WTC11 (cell line): ENCODE results near the gene SEPTIN10.

ENCODE experiments used
- GRHL2 ChIP-seq: fragments of 250-450 bp; sonication (Bioruptor Pico); IDR thresholded peaks from 2 replicates; pipeline ENCODE4 v1.8.0; 2022; ENCODE audit warnings: mild to moderate bottlenecking, moderate library complexity; ENCODE audit not compliant: insufficient replicate concordance, severe bottlenecking
- TCF7 ChIP-seq: sonication (generic); formaldehyde crosslinking; IDR thresholded peaks from 2 replicates; pipeline ENCODE4 v1.8.0; 2022; ENCODE audit warnings: mild to moderate bottlenecking, low read depth, missing genetic modification reagents, moderate library complexity
- ZNF121 ChIP-seq: sonication (generic); formaldehyde crosslinking; IDR thresholded peaks from 2 replicates; pipeline ENCODE4 v1.8.0; 2023; ENCODE audit warnings: missing genetic modification reagents
- TF ChIP-seq, protein P1 (sequence below): sonication (generic); formaldehyde crosslinking; IDR thresholded peaks from 2 replicates; pipeline ENCODE4 v1.8.1; 2023; ENCODE audit warnings: mild to moderate bottlenecking, missing genetic modification reagents
- TF ChIP-seq, protein P2 (sequence below): fragments of 200-600 bp; IDR thresholded peaks from 2 replicates; pipeline ENCODE4 v1.8.0; 2022; ENCODE audit warnings: antibody characterized with exemption
- TF ChIP-seq, protein P3 (sequence below): sonication (generic); formaldehyde crosslinking; IDR thresholded peaks from 2 replicates; pipeline ENCODE4 v1.8.0; 2022; ENCODE audit warnings: mild to moderate bottlenecking, missing genetic modification reagents
- TF ChIP-seq, protein P4 (sequence below): sonication (generic); formaldehyde crosslinking; IDR thresholded peaks from 2 replicates; pipeline ENCODE4 v1.8.1; 2023; ENCODE audit warnings: mild to moderate bottlenecking, missing genetic modification reagents, moderate library complexity
- TF ChIP-seq, protein P5 (sequence below): sonication (generic); formaldehyde crosslinking; IDR thresholded peaks from 2 replicates; pipeline ENCODE4 v1.8.0; 2023; ENCODE audit warnings: missing genetic modification reagents, mild to moderate bottlenecking, borderline replicate concordance
- TF ChIP-seq, protein P6 (sequence below): sonication (generic); formaldehyde crosslinking; IDR thresholded peaks from 2 replicates; pipeline ENCODE4 v1.8.1; 2022; ENCODE audit warnings: mild to moderate bottlenecking, missing genetic modification reagents, moderate library complexity, borderline replicate concordance
- TF ChIP-seq, protein P7 (sequence below): sonication (generic); formaldehyde crosslinking; IDR thresholded peaks from 2 replicates; pipeline ENCODE4 v1.8.1; 2022; ENCODE audit warnings: low read depth, mild to moderate bottlenecking, moderate library complexity, missing genetic modification reagents, borderline replicate concordance
- TF ChIP-seq, protein P8 (sequence below): sonication (generic); formaldehyde crosslinking; IDR thresholded peaks from 2 replicates; pipeline ENCODE4 v1.8.0; 2023; ENCODE audit warnings: missing genetic modification reagents

DNA sequence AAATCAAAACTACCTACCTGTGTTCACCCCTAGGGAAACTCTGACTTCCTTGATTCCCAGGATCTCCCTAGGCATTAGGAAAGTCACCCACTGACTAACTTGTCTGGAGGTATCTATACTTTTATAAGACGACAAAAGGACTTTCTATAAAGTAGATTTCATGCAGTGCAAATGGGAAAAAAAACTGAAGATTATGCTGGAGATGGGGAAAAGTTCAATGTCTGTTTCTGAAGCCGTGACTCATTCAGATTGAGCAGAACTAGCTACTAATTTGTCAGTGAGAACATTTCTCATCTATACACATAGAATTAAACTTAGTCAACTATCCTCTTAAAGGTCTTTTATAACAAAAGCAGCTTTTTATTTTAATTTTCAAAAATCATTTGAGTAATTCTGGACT is 6.0 kb downstream of the SEPTIN10 start:
- TF ChIP-seq ZNF121 (CRISPR knock-in tag) (no peak), GRHL2 (no peak), TCF7 (CRISPR knock-in tag) (no peak)
- TF ChIP-seq, protein P1, sequence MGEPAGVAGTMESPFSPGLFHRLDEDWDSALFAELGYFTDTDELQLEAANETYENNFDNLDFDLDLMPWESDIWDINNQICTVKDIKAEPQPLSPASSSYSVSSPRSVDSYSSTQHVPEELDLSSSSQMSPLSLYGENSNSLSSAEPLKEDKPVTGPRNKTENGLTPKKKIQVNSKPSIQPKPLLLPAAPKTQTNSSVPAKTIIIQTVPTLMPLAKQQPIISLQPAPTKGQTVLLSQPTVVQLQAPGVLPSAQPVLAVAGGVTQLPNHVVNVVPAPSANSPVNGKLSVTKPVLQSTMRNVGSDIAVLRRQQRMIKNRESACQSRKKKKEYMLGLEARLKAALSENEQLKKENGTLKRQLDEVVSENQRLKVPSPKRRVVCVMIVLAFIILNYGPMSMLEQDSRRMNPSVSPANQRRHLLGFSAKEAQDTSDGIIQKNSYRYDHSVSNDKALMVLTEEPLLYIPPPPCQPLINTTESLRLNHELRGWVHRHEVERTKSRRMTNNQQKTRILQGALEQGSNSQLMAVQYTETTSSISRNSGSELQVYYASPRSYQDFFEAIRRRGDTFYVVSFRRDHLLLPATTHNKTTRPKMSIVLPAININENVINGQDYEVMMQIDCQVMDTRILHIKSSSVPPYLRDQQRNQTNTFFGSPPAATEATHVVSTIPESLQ (CRISPR knock-in tag): no peak
- TF ChIP-seq, protein P2, sequence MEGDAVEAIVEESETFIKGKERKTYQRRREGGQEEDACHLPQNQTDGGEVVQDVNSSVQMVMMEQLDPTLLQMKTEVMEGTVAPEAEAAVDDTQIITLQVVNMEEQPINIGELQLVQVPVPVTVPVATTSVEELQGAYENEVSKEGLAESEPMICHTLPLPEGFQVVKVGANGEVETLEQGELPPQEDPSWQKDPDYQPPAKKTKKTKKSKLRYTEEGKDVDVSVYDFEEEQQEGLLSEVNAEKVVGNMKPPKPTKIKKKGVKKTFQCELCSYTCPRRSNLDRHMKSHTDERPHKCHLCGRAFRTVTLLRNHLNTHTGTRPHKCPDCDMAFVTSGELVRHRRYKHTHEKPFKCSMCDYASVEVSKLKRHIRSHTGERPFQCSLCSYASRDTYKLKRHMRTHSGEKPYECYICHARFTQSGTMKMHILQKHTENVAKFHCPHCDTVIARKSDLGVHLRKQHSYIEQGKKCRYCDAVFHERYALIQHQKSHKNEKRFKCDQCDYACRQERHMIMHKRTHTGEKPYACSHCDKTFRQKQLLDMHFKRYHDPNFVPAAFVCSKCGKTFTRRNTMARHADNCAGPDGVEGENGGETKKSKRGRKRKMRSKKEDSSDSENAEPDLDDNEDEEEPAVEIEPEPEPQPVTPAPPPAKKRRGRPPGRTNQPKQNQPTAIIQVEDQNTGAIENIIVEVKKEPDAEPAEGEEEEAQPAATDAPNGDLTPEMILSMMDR: no peak
- TF ChIP-seq, protein P3, sequence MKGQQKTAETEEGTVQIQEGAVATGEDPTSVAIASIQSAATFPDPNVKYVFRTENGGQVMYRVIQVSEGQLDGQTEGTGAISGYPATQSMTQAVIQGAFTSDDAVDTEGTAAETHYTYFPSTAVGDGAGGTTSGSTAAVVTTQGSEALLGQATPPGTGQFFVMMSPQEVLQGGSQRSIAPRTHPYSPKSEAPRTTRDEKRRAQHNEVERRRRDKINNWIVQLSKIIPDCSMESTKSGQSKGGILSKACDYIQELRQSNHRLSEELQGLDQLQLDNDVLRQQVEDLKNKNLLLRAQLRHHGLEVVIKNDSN (CRISPR knock-in tag): no peak
- TF ChIP-seq, protein P4, sequence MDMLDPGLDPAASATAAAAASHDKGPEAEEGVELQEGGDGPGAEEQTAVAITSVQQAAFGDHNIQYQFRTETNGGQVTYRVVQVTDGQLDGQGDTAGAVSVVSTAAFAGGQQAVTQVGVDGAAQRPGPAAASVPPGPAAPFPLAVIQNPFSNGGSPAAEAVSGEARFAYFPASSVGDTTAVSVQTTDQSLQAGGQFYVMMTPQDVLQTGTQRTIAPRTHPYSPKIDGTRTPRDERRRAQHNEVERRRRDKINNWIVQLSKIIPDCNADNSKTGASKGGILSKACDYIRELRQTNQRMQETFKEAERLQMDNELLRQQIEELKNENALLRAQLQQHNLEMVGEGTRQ (CRISPR knock-in tag): no peak
- TF ChIP-seq, protein P5, sequence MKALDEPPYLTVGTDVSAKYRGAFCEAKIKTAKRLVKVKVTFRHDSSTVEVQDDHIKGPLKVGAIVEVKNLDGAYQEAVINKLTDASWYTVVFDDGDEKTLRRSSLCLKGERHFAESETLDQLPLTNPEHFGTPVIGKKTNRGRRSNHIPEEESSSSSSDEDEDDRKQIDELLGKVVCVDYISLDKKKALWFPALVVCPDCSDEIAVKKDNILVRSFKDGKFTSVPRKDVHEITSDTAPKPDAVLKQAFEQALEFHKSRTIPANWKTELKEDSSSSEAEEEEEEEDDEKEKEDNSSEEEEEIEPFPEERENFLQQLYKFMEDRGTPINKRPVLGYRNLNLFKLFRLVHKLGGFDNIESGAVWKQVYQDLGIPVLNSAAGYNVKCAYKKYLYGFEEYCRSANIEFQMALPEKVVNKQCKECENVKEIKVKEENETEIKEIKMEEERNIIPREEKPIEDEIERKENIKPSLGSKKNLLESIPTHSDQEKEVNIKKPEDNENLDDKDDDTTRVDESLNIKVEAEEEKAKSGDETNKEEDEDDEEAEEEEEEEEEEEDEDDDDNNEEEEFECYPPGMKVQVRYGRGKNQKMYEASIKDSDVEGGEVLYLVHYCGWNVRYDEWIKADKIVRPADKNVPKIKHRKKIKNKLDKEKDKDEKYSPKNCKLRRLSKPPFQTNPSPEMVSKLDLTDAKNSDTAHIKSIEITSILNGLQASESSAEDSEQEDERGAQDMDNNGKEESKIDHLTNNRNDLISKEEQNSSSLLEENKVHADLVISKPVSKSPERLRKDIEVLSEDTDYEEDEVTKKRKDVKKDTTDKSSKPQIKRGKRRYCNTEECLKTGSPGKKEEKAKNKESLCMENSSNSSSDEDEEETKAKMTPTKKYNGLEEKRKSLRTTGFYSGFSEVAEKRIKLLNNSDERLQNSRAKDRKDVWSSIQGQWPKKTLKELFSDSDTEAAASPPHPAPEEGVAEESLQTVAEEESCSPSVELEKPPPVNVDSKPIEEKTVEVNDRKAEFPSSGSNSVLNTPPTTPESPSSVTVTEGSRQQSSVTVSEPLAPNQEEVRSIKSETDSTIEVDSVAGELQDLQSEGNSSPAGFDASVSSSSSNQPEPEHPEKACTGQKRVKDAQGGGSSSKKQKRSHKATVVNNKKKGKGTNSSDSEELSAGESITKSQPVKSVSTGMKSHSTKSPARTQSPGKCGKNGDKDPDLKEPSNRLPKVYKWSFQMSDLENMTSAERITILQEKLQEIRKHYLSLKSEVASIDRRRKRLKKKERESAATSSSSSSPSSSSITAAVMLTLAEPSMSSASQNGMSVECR (CRISPR knock-in tag): no peak
- TF ChIP-seq, protein P6, sequence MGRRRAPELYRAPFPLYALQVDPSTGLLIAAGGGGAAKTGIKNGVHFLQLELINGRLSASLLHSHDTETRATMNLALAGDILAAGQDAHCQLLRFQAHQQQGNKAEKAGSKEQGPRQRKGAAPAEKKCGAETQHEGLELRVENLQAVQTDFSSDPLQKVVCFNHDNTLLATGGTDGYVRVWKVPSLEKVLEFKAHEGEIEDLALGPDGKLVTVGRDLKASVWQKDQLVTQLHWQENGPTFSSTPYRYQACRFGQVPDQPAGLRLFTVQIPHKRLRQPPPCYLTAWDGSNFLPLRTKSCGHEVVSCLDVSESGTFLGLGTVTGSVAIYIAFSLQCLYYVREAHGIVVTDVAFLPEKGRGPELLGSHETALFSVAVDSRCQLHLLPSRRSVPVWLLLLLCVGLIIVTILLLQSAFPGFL (CRISPR knock-in tag): no peak
- TF ChIP-seq, protein P7, sequence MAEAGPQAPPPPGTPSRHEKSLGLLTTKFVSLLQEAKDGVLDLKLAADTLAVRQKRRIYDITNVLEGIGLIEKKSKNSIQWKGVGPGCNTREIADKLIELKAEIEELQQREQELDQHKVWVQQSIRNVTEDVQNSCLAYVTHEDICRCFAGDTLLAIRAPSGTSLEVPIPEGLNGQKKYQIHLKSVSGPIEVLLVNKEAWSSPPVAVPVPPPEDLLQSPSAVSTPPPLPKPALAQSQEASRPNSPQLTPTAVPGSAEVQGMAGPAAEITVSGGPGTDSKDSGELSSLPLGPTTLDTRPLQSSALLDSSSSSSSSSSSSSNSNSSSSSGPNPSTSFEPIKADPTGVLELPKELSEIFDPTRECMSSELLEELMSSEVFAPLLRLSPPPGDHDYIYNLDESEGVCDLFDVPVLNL (CRISPR knock-in tag): no peak
- TF ChIP-seq, protein P8, sequence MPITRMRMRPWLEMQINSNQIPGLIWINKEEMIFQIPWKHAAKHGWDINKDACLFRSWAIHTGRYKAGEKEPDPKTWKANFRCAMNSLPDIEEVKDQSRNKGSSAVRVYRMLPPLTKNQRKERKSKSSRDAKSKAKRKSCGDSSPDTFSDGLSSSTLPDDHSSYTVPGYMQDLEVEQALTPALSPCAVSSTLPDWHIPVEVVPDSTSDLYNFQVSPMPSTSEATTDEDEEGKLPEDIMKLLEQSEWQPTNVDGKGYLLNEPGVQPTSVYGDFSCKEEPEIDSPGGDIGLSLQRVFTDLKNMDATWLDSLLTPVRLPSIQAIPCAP (CRISPR knock-in tag): no peak
